Umbilical cord (tissue), 2 donors: ENCODE measurements around the gene YBEY. TPM values are rescaled to one million over a fixed set of nuclear protein-coding genes. Genes with fewer than 3 reads are reported as not detected.

Source experiments
- DNase-seq: peaks from one replicate; pipeline ENCODE4 v3.0.0-alpha.2; 2015; ENCODE audit warnings: low spot score
- total RNA-seq: library from RNA; depleted of rRNA; stranded (reverse); fragments of >200 nt; gene quantifications from one replicate; pipeline ENCODE4 v1.2.3, GENCODE V29; 2014; ENCODE audit warnings: low replicate concordance; ENCODE audit not compliant: insufficient read depth

Gene YBEY
- total RNA-seq, 1 donor from 2014 or later, result 16.6 TPM

DNA sequence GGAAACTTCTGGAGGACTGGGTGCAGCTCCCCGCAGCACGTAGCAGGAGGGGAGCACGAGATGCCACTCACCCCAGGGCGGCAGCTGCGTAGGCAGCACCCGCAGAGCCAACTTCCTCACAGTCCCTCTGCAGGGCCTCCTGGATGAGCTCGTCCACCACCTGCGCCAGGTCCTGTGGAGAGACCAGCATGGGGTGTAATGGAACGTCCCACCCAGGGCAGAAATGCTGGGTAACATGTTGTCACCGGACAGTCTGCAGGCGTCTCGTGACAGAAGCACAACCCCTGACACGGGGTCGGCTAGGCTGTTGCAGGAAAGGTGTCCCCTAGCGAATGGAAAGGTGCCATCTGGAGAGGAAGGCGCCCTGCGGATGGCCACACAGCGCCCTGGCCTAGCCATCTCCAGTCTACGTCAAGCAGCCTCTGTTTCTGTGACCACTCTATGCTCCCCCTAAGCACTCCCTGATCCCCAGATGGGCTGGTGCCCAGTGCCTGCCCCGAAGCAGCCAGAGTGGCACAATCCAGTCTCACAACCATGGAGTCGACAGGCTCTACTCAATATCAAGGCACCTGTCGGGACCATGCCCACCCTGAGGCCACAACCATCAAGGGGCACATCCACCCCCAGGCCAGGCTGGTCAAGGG lies 22.0 kb upstream of the YBEY start:
- no peak for DNase-seq

DNA sequence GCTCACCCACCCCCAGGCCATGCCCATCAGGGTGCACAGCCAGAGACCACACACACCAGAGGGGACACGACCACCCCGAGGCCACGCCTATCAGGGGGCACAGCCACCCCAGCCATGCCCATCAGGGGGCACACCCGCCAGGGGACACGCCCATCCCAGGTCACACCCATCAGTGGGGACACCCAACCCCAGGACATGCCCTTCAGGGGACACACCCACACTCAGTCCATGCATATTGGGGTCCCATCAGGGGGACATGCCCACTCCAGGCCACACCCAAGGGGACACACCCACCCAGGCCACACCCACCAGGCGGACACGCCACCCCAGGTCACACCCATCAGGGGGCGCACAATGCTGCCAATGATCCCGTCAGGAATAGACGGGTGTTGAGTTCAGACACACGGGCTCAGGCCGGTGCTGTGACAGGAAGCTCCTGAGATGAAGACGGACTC lies 21.4 kb upstream of the YBEY start:
- no peak for DNase-seq

DNA sequence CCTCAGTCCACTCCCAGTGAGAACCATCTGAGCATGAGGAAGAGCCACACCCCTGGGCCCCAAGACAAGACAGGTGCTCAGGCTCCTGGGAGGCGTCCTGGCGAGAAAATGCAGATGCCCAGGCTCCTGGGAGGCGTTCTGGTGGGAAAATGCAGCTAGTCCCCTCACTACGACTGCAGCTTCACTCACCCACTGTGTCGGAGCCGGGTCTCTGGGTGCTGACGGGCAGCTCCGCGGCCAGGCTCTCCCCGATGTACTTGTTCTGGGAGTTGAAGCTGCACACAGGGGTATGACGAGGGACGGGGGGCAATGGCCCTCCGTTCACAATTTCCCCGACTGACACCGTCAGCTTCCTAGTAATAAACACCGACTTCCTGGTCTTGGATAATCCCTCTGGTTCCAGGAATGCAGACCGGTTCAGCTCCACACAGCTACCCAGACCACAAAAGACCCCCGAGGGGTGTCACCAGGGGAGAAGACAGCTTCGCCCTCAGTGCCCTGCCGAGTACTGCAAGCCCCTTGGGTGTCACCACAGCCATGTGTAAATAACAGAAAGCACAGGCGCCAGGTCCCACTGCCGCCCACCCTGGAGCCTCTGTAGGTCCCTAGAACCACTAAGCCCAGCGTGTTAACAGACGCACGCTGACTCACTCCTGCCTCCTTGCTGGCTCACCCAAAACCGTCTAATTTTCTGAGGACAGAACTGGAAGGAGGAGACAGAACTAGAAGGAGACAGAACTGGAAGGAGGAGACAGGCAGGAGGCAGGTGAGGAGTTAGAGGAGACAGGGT lies 20.2 kb upstream of the YBEY start:
- no peak for DNase-seq

DNA sequence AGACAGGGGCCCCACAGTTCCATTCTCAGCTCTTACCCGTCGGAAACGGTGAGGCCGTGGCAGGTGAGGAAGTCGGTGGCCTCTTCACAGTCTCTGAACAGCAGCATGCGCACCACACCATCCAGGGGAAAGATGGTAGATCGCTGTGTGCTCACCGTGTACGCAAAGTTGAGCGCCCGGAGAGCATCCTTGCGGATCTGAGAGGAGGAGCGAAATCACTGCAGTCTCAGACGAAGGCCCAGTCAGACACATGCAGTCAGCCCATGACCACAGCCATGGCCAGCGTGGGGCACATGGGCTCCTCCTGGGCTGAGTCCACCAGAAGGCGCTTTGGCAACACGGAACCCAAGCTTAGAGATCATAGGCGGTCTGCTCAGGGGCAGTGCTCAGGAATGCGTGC lies 19.2 kb upstream of the YBEY start:
- no peak for DNase-seq

DNA sequence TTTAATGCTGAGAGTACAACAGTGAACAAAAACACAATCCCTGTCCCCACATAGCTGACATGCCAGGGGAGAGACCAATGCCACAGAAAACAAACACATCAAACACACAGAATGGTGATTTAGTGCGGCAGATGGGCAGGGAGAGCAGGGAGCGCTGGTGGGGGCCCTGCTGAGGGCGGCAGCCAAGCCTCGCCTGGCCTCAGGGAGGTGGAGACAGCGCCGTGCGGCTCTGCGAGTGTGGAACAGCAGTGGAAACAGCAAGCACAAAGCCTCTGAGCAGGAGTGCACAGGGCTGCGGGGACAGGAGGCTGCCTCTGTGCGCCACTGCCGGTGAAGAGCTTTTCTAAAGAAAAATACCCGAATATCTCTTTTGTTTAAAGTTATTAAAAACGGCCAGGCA lies 17.8 kb upstream of the YBEY start:
- no peak for DNase-seq

DNA sequence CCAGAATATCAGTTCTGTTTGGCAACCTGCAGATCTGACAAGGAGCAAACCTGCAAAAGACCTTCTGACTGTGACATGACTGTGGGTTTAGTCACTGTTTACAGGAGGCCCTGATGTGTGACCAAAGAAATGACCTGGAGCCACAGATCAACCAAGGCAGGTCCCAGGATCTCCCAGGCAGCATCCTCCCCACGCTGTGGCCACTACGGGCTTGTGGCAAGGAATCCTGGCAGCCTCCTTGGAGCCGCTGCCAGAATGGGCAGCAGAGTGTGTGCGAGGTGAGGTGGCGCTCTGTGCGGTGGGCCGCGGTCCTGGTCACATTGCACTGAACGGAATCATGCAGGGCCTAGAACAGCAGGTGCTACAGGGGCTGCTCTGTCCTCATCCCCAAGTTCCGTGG lies 16.7 kb upstream of the YBEY start:
- DNase-seq, result no peak

DNA sequence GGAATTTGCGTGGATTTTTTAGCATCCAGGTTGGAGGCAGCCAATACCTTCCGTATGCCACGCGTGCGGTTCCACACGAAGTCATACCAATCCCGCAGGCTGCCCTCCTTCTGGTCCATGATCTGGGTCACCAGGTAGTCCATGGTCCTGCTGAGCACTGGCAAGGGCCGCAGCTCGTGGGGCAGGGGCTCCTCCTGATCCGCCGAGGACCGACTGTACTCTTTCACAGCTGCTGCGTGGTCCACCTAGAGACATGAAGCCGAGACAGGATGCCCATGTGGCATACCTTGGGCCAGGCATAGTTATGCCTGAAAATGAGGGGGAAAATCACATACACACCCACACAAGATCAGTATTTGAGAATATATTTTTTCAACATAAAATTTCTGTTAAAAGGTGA lies 12.8 kb upstream of the YBEY start:
- DNase-seq, result no peak

DNA sequence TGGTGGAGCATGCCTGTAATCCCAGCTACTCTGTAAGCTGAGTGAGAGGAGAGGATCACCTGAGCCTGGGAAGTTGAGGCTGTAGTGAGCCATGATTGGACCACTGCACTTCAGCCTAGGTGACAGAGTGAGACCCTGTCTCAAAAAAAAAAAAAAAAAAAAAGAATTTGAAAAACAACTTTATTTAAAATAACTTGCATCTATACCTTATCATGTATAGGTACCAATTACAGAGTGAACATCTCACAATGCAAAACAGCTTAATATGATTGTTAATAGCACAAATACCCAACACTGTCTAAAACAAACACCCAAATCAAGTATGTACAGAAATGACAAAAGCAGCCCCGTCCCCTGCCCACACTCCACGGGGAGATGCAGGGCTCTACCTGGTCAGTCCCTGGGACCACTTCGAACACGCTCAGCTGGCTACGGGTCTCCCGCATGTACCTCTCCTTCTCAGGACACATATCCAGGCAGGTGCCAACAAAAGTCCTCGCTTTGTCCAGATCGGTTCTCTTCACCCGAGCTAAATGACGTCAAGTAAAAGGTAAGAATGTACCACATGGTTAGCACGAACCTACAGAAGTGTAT lies 11.2 kb upstream of the YBEY start:
- DNase-seq, result no peak

DNA sequence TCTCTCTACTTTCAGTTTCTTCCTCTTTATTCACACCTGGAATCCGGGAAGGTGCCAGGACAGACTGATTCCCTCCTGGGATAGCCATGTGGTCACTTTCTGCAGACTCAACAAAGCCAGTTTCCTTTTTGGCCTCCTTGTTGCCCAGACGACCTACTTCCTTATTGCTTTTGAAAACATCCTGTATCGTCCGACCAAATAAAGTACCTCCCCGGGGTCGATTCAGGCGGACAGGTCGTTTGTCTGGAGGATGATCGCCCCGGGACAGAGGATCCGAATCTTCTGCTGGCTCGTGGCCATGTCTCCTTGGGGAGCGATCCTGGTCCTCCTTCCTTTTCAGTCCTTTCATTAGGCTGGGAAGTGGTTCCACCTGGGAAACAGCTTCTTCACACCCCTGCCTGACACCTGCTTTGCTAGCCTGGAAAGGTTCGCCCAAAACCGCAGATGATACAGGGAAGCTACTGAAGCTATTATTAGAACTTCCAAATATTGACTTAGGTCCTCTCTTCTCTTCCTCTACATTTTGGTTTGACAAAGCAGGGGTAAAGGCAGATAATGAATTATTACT lies 2.0 kb upstream of the YBEY start:
- DNase-seq, result no peak

DNA sequence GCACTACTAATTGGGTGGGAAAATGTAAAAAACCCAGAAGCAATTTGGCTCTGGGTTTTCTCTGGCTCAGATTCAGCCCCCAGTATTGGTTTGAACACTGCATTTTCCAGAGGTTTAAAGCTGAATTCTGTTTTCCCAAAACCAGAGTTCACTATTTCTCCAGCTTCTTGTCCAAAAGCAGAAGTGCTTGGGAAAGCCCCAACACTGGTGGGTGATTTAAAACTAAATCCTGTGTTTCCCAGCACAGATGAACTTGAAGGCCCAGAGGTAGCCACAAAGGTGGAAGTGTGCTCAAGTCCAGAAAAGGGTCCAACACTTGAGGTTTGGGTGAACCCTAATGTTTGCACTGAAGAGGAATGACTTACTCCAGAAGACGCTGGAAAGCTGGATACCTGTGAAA lies 1.4 kb upstream of the YBEY start:
- no peak for DNase-seq

DNA sequence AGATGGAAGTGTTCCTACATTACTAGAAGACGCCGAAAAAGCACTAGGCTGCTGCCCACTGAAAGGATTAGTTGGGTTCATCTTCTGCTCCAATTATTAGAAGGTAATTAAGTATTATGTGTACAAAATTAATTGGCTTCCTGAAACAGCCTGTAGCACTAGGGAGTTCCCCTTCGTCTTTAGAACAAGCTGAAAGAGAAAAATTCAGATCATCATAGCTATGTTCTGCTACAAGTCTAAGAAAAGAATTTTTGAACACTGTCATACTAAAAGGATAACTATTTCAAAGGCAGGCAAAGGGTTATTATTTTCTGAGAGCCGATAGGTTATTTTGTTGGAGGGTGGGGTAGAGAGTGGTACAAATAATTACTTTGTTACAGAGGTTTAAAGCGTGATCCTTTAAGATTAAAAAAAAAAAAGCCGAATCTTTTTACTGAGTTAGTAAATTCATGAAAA lies 908 bp upstream of the YBEY start, which contains the start of gene MCM3AP:
Gene MCM3AP (minus strand): TSS at position 406 of the 456 bp plus-strand sequence. CDS start 325 bp downstream, at position 81.
- no peak for DNase-seq

DNA sequence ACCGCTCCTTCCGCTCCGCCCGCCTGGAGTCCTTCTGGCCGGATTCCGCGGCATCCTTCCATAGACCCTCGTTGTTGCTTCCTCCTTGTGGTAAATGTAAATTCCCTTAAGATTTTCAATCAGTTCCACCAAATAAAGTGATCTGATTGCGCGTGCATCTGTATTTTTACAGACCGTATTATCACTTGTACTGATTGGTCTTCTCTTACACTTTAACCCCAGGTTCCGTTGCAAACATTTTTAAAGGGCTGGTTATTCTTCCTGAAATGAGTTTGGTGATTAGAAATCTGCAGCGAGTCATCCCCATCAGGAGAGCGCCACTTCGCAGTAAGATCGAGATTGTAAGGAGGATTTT lies 483 bp downstream of the YBEY start:
- DNase-seq, result no peak

DNA sequence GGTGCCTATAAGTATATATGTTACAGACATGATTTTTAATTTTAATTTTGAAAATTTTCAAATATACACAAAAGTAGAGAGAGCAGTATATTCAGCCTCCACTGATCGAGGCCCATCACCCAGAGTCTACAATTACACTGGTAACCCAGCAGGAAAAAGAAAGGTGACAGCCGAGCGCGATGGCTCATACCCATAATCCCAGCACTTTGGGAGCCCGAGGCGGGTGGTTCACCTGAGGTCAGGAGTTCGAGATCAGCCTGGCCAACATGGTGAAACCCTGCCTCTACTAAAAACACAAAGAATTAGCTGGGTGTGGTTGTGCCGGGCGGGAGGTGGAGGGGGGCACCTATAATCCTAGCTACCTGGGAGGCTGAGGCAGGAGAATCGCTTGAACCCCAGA lies 1.4 kb downstream of the YBEY start:
- DNase-seq, result no peak

DNA sequence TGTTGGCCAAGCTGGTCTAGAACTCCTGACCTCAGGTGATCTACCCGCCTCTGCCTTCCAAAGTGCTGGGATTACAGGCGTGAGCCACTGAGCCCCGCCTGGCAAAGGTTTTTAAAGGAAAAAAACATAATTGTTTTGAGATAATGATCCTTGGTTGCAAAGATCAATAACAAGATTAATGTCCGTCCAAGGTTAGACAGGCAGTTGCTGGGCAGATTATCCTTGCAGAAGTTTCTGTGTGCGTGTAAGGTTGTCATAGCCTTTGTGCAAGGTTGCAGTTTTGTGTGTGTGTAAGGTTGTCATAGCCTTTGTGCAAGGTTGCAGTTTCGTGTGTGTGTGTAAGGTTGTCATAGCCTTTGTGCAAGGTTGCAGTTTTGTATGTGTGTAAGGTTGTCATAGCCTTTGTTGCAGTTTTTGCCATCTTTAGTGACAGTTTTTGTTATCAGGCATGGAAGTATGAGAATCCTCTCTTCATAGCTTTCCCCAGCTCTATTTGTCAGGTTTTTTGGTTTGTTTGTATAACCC lies 3.6 kb downstream of the YBEY start:
- no peak for DNase-seq

DNA sequence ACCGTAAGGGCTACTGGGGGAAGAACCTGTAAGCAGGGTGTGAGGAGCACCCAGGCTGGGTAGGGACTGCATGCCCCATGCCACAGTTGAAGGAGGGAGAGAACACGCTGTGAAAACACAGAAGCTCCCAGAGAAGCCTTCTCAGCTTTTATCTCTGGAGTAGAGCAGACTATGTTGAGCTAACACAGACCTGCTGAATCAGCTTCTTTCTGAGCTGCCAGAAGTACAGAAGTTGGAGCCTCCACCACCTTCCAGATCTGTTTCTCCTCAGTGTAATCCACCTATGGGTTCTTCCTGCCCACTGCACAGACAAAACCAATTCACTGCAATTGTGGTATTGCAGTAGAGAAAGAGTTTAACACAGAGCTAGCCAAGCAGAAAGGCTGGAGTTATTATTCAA lies 5.4 kb downstream of the YBEY start:
- DNase-seq, result no peak

DNA sequence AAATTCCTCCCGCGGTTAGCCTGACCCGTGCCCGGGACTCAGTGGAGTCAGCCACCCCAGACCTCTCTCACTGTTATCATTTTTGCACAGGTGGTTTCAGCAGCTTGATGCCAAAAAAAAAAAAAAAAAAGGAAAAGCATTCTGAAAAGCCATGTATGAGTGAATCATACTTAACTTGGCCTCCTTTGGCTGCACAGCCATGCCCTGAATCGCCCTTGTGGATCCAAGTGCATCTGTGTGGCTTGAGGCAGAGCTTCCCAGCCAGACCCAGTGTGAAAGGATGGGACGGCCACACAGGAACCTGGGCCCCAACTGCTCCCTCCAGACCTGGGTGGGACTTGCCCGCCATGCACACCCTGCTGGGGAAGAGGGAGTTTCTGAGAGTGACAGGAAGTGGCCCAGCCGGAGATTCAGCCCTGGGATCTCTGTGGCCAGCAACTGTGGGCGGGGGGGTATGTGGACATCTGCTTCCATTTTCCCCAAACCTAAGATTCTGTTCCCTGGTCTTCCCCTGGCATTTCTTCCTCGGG lies 8.6 kb downstream of the YBEY start:
- no peak for DNase-seq

DNA sequence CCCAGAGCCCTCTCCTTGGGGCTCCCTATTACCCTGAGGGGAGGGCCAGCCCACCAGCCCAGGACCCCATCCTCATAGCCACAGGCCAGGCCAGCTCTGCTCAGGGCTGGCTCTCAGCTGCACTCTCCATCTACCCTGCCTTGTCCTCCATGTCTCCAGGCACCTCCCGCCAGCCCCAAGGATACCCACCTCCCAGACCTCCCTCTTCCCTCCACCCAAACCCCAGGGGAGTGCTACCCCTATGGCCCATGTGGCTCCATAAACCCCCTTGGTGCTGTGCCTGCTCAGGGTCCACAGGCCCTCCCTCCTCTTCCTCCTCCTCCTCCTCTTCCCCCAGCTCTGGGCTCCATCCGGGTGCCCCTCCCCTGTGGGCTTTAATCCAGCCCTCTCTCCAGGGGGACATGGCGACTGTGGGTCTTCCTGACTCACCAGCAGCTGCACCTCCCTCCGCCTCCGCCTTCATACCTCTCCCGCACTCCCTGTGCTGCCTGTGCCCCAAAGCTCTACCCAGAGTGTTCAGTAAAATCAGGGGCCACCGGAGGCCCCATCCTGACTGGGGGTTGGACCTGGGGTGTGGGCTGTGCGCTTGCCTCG lies 9.1 kb downstream of the YBEY start:
- DNase-seq, result no peak

DNA sequence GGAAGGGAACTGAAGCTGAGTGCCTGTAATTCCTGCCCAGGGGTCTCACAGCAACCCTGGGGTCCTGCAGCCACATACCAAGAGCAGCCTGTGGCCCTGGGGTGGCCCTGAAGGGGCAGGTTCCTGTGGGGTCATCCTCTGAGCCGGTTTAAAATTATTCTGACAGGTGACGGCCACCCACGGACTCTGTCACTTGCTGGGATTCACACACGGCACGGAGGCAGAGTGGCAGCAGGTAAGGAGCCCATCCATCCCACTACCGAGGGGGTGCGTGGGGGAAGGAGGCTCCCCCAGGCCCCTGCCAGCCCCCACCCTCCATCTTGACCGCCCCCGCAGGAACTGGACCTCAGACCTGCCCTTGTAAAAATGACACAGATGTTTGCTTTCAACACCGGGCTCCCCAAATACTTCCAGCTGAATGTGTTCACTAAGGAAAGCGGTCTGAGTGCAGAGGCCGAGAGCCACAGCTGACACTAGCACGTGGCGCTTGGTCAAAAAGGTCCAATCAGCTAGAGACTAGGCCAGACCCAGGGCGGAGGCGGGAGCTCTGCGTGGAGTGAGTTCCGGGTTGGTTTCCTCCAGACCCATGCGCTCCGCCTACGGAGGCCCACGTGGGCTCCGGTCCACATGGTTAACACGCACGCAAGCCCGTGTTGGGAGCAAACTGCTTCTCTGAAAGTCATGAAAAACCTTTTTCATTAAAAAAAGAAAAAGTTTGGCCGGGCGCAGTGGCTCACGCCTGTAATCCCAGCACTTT lies 10.0 kb downstream of the YBEY start:
- no peak for DNase-seq

DNA sequence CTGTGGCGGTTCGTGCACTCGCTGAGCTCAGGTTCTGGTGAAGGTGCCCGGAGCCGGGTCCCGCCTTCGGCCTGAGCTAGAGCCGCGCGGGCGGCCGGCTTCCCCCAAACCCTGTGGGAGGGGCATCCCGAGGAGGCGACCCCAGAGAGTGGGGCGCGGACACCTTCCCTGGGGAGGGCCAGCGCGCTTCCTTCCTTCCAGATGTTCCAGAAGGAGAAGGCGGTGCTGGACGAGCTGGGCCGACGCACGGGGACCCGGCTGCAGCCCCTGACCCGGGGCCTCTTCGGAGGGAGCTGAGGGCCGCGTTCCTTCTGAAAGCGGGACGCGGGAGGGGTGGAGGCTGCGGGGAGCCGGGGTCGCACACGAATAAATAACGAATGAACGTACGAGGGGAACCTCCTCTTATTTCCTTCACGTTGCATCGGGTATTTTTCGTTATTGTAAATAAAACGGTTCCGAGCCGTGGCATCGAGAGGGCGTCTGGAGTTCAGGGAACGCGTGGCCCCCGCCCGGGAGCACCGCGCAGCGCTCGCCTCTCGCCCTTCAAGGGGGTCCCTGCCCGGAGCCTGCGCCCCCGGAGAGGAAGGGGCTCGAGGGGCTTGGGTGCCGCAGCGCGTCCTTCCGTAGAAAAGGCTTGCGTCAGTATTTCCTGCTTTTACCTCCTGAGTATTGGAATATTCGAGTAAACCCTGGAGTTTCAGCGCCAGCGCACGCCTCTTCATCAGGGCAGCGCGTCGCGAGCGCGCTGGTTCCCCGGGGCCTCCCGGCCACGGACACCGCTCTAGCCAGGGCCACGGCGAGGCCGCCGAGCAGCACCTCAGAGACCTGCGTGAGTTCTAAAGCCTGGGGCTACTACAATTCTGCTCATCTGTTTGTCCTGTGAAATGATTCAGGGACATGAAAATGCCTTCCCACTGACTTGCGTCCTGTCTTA lies 11.5 kb downstream of the YBEY start:
- DNase-seq, result peak; percentile 42

DNA sequence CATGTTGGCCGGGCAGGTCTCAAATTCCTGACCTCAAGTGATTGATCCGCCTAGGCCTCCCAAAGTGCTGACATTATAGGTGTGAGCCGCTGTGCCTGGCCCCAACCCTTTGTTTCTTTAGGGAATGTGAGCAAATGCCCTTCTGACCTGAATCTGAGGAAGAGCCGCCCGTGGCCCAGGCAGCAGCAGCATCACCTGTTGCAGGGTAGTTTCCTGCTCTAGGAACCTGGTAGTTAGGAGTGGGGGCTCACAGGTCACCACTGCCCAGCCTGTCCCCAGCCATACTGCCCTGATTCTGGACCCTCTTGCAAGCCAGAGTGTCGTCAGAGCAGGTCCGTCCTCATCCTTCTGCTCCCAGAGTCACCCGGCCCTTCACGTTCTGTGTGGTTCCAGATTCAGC lies 13.0 kb downstream of the YBEY start:
- no peak for DNase-seq
